GM23338 (cell line): ENCODE data around the gene FMN1. TPM values are rescaled to one million over a fixed set of nuclear protein-coding genes. Genes with fewer than 3 reads are reported as not detected.

Source experiments
- ATAC-seq: fragments of 200-7000 bp; cut with Tn5 transposase; 3 replicates; pipeline ENCODE4 v1.9.1; 2020
- DNase-seq: peaks from one replicate; pipeline ENCODE4 v3.0.0-alpha.2; 2015; ENCODE audit warnings: low spot score
- H2AFZ ChIP-seq: fragments of 200-600 bp; sonication (generic); 2 replicates; pipeline ENCODE4 v1.8.0; 2016; ENCODE audit warnings: antibody characterized with exemption, mild to moderate bottlenecking, moderate library complexity
- H3F3A ChIP-seq: fragments of 200-600 bp; sonication (generic); replicated peaks from 2 replicates; pipeline ENCODE4 v1.8.0; 2017; ENCODE audit warnings: antibody characterized with exemption, mixed run types, low read depth
- H3K27ac ChIP-seq: fragments of 200-600 bp; sonication (generic); 2 replicates; pipeline ENCODE4 v1.6.1; 2016; ENCODE audit warnings: low read depth
- H3K27me3 ChIP-seq: fragments of 200-600 bp; sonication (generic); 2 replicates; pipeline ENCODE4 v1.8.0; 2016; ENCODE audit warnings: mild to moderate bottlenecking, mixed run types, moderate library complexity; ENCODE audit not compliant: insufficient read depth
- H3K36me3 ChIP-seq: fragments of 200-600 bp; sonication (generic); 2 replicates; pipeline ENCODE4 v1.8.0; 2016; ENCODE audit warnings: mild to moderate bottlenecking; ENCODE audit not compliant: insufficient read depth
- H3K4me1 ChIP-seq: fragments of 200-600 bp; sonication (generic); 2 replicates; pipeline ENCODE4 v1.8.0; 2016; ENCODE audit warnings: mild to moderate bottlenecking, moderate library complexity; ENCODE audit not compliant: insufficient read depth
- H3K4me2 ChIP-seq: fragments of 200-600 bp; sonication (generic); 2 replicates; pipeline ENCODE4 v1.7.1; 2017; ENCODE audit warnings: mixed run types
- H3K4me3 ChIP-seq: fragments of 200-600 bp; sonication (generic); 2 replicates; pipeline ENCODE4 v1.6.1; 2016; ENCODE audit warnings: mixed run types
- H3K79me2 ChIP-seq: fragments of 200-600 bp; sonication (generic); replicated peaks from 2 replicates; pipeline ENCODE4 v1.8.0; 2017; ENCODE audit warnings: mild to moderate bottlenecking; ENCODE audit not compliant: insufficient read depth
- H3K9me2 ChIP-seq: fragments of 200-600 bp; sonication (generic); 2 replicates; pipeline ENCODE4 v1.8.0; 2017; ENCODE audit not compliant: insufficient read depth
- H4K20me1 ChIP-seq: fragments of 200-600 bp; sonication (generic); replicated peaks from 2 replicates; pipeline ENCODE4 v1.8.0; 2017; ENCODE audit warnings: mild to moderate bottlenecking; ENCODE audit not compliant: insufficient read depth
- H3K27ac Mint-ChIP-seq: 2 replicates; pipeline ENCODE4 v1.8.0; 2020; ENCODE audit warnings: inconsistent platforms, mild to moderate bottlenecking, moderate library complexity, mixed read lengths
- H3K27me3 Mint-ChIP-seq: 3 replicates; pipeline ENCODE4 v1.8.0; 2022; ENCODE audit warnings: low read depth, mild to moderate bottlenecking, moderate library complexity, mixed read lengths, inconsistent platforms; ENCODE audit not compliant: insufficient read depth, poor library complexity
- H3K36me3 Mint-ChIP-seq: 3 replicates; pipeline ENCODE4 v1.8.0; 2021; ENCODE audit warnings: low read depth, mild to moderate bottlenecking, inconsistent platforms, moderate library complexity, mixed read lengths
- H3K4me1 Mint-ChIP-seq: 3 replicates; pipeline ENCODE4 v1.8.0; 2020; ENCODE audit warnings: mild to moderate bottlenecking, inconsistent platforms, mixed read lengths
- H3K4me3 Mint-ChIP-seq: 3 replicates; pipeline ENCODE4 v1.8.0; 2021; ENCODE audit warnings: moderate library complexity, mild to moderate bottlenecking, inconsistent platforms, mixed read lengths
- H3K9me3 Mint-ChIP-seq: 3 replicates; pipeline ENCODE4 v1.8.0; 2020; ENCODE audit warnings: moderate library complexity, mild to moderate bottlenecking, inconsistent platforms, mixed read lengths
- CREB1 ChIP-seq: fragments of 250-450 bp; sonication (Bioruptor Pico); IDR thresholded peaks from 2 replicates; pipeline ENCODE4 v1.5.0; 2020; ENCODE audit warnings: low read depth, mild to moderate bottlenecking, moderate library complexity
- CTCF ChIP-seq, 2 experiments: fragments of 200-600 bp in 1 of 2; sonication (generic) in 1 of 2; conservative IDR thresholded peaks; 2 replicates each; pipeline versions ENCODE4 v1.5.1 to v1.6.1; 2016 to 2017; ENCODE audit warnings: antibody characterized with exemption in 2 of 2, low read depth in 2 of 2, mild to moderate bottlenecking in 2 of 2, moderate library complexity in 1 of 2
- ETS1 ChIP-seq: IDR thresholded peaks from 2 replicates; pipeline ENCODE4 v1.6.1; 2016; ENCODE audit warnings: antibody characterized with exemption
- EZH2phosphoT487 ChIP-seq: fragments of 200-600 bp; sonication (generic); IDR thresholded peaks from one replicate; pipeline ENCODE4 v1.8.1; 2018; ENCODE audit warnings: antibody characterized with exemption; ENCODE audit not compliant: unreplicated experiment
- JUNB ChIP-seq: IDR thresholded peaks from one replicate; pipeline ENCODE4 v1.6.1; 2016; ENCODE audit warnings: antibody characterized with exemption; ENCODE audit not compliant: unreplicated experiment
- NANOG ChIP-seq: IDR thresholded peaks from 2 replicates; pipeline ENCODE4 v1.6.1; 2016; ENCODE audit warnings: antibody characterized with exemption, borderline replicate concordance
- POLR2AphosphoS5 ChIP-seq: IDR thresholded peaks from 2 replicates; pipeline ENCODE4 v1.6.1; 2016; ENCODE audit warnings: antibody characterized with exemption, low read depth
- REST ChIP-seq: IDR thresholded peaks from one replicate; pipeline ENCODE4 v1.6.1; 2018; ENCODE audit warnings: antibody characterized with exemption; ENCODE audit not compliant: unreplicated experiment
- STAT1 ChIP-seq: IDR thresholded peaks from one replicate; pipeline ENCODE4 v1.6.1; 2016; ENCODE audit warnings: antibody characterized with exemption; ENCODE audit not compliant: unreplicated experiment
- ZNF114 ChIP-seq: fragments of 250-450 bp; sonication (Bioruptor Pico); IDR thresholded peaks from 2 replicates; pipeline ENCODE4 v1.5.0; 2020; ENCODE audit warnings: mild to moderate bottlenecking, moderate library complexity
- ZNF331 ChIP-seq: fragments of 250-450 bp; sonication (Bioruptor Pico); IDR thresholded peaks from 2 replicates; pipeline ENCODE4 v1.5.0; 2020; ENCODE audit warnings: low read depth, mild to moderate bottlenecking, moderate library complexity
- ZNF462 ChIP-seq: fragments of 250-450 bp; sonication (Bioruptor Pico); IDR thresholded peaks from 2 replicates; pipeline ENCODE4 v1.5.0; 2020; ENCODE audit warnings: mild to moderate bottlenecking, moderate library complexity
- polyA plus RNA-seq: library from polyadenylated mRNA; unstranded; fragments of >200 nt; fragmentation: Nextera tagmentation; extraction: Ambion mirVana; gene quantifications from 2 replicates; pipeline ENCODE4 v1.2.1, GENCODE V29; 2016
- total RNA-seq: library from RNA; depleted of rRNA; stranded (reverse); fragments of >200 nt; shearing (Covaris generic); gene quantifications from 2 replicates; pipeline ENCODE4 v1.2.3, GENCODE V29; 2014

FMN1 gene
- total and polyA plus RNA-seq, 2 experiments from 2014 or later, result 1.2 to 1.6 TPM

- Histone ChIP-seq H3K4me3 (no peak overlapping the region), H3K36me3 (no peaks in the 10 kb centered on the region), H3K27ac (no peak overlapping the region), H3K79me2 (no peaks in the 10 kb centered on the region), H2AFZ (no peak overlapping the region), H3K27me3 (no peaks in the 10 kb centered on the region), H3K4me1 (peaks cover 8% of the 10 kb centered on the region; the same call in 1 of the 2 replicates), H4K20me1 (no peaks in the 10 kb centered on the region), H3K4me2 (no peak overlapping the region), H3F3A (no peaks in the 10 kb centered on the region), H3K9me2 (no peaks in the 10 kb centered on the region)
- Mint-ChIP-seq H3K4me1 (peaks cover 4% of the 10 kb centered on the region; the same call in 2 of the 3 replicates), H3K27ac (no peak overlapping the region), H3K9me3 (no peaks in the 10 kb centered on the region), H3K4me3 (no peak overlapping the region), H3K36me3 (no peaks in the 10 kb centered on the region), H3K27me3 (peaks cover 2% of the 10 kb centered on the region)
- DNase-seq, result no peak
- no peak for TF ChIP-seq NANOG
- no peak for TF ChIP-seq ETS1
- no peak for TF ChIP-seq REST
- TF ChIP-seq EZH2phosphoT487, result no peak
- no peak for TF ChIP-seq STAT1
- no peak for TF ChIP-seq ZNF462 (CRISPR knock-in tag)
- TF ChIP-seq CREB1 (CRISPR knock-in tag), result no peak
- no peak for TF ChIP-seq ZNF331
- no peak for TF ChIP-seq ZNF114 (CRISPR knock-in tag)
- TF ChIP-seq POLR2AphosphoS5, result no peak
- no peak for TF ChIP-seq JUNB
- TF ChIP-seq CTCF (conservative IDR thresholded peaks at IDR 0.05; ENCODE audit: low read depth in 2 of 2), result no peak
- ATAC-seq, result no peak
These were observed 219.8 kb downstream of the FMN1 start for GRCh38 chr15:32974691-32975090.
